Activated gamma-delta T cell treated with anti-CD3 and anti-CD28 coated beads, Interleukin-2, amount 50 U/mL, for 16 hours (primary cell): ENCODE results near the gene CSMD2.

Source experiments
- DNase-seq: peaks from one replicate; pipeline ENCODE4 v3.0.0-alpha.2; 2020; ENCODE audit warnings: low read depth

CSMD2 gene

DNA sequence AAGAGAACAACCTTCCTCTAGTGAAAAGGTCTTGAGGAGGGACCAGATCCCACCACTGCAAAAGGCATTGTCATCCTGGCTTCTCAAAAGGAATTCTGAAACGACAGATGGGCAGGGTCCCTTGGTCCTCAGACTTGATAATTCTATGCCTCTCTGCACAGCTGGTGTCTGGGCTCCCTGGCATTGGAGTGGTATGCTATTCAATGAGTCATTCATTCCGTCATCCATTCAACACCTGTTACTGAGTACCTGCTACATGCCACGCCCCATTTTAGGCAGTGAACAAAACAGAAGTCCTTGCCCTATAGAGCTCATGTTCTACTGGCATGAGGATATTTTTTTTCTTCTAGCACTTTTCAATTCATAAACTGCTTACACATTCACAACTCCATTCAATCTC lies 347.0 kb downstream of the CSMD2 start:
- no peak for DNase-seq

DNA sequence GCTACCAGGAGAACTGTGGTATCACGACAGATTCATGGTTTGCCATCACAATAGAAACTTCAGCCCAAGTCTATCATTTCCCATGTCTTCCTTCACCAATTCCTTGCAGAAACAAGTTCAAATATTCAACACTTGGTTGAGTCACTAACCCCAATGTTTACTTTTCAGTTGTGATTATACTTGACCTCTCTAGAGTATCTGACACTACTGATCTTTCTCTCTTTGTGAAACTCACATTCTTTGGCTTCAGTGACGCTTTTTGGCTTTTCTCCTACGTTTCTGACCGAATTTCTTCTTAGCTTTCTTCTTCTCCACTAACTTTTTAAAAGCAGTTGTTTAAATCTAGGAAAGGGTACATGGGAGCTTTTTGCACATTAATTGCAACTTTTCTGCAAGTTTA lies 350.0 kb downstream of the CSMD2 start:
- no peak for DNase-seq

DNA sequence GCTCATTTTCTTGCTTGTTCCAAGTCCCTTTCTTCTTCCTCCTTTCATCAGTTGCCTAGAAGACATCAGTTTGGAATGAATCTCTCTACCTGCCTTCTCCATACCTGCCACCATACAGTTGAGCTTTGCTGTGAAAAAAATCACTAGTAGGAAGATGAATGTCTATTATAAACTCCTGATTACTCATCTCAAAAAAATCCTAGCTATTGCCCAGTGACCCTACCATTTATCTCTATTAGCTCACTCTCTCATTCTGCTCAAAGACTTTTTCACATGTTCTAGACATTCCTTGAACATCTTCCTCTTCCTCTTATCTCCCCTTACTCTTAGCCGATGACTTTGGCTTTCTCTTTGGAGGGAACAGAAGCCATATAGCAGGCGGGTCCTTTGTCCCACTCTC lies 350.9 kb downstream of the CSMD2 start:
- no peak for DNase-seq

DNA sequence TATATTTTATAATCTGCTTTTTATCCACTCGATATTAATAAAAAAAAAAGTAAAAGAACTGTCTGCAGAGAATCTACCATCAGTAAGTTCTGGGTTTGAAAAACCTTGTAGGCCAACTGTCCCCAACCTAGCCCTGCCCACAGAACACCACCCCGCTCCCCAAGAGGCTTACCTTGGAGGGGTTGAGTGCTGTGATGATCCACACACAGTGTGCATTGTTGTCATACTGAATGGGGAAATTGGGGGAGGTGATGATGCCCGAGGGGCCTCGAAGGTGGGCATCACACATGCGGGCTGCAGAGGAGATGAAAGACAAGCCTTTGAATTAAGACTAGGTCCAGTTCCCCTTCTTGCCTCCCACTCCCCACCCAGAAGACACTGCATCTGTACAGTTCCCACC lies 354.5 kb downstream of the CSMD2 start:
- DNase-seq = no peak

- DNase-seq = no peak
These were observed 359.0 kb downstream of the CSMD2 start for GRCh38 chr1:33805988-33806387.

DNA sequence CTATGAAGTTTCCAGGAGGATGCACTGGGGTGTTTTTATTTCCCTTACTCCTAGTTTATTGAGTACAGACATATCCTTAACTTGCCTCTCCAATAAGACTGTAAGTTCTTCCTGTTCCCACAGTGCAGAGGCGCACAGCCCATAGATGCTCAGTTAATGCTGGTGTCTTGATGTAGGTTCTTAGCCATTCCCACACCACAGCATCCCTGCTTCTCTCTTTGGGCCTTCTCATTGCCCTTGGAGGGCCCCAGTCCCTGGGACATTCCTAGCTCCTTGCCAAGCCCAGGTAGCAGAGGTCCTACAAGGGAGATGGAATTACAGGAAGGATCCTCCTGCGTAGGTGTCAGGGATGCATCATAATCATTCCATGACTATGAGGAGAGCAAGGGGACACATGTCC lies 362.8 kb downstream of the CSMD2 start:
- DNase-seq = no peak

GRCh38 chr1:33797849-33798248 lies 367.2 kb downstream of the CSMD2 start:
- no peak for DNase-seq

DNA sequence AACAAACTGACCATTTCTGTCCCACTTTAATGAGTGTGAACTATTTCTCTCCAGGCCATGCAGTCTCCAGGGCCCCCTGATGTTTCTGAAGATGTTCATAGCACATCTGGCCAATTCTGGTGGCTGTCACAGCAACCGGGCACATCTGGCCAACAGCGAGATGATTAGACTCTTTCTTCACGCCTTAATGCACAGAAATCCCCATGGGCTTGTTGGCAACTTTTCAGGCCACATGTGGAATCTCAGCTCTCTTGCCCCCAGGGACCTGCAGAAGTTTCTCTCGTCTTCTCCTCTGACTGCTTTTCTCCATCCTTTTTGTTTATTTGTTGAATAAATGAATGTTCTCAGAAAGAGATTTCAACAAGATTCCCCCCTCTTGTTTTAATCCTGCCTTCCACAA lies 372.4 kb downstream of the CSMD2 start:
- no peak for DNase-seq

DNA sequence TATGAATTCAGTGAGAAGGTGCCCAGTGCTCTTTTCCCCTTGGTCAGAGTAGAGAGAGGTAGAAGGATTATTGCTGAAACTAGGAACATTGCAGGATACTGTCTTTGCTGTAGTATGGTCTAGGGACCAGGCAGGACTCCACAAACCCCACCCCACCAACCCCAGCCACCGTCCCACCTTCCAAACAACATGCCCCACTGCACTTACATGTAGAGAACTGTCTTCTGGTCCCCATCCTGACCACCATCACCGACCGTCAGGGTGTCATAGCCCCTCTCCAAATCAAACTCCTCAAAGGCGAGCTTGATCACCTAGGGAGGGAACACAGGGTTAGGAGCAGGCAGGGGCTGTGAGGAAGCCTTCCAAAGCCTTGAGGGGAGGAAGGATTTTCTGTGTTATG lies 372.8 kb downstream of the CSMD2 start:
- DNase-seq = no peak

GRCh38 chr1:33791251-33791650 lies 373.8 kb downstream of the CSMD2 start:
- DNase-seq = no peak

GRCh38 chr1:33790577-33790976 lies 374.5 kb downstream of the CSMD2 start:
- DNase-seq = no peak

DNA sequence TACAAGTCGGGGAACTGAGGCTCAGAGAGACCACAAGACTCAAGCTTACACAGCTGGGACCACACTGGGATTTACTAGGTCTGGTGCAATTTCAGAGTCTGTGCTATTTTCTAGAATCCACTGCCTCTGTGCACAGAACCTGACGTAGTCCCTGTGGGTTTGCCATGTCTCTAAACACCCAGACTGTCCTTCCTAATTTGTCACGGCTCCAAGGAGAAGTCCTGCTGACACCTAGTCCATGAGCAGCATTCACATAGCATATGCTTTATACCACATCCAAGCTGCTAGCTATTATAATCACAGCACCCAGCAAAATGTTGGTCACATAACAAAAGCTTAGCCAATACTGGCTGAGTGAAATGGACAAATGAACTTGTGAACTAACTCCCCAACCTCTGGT lies 380.2 kb downstream of the CSMD2 start:
- no peak for DNase-seq

DNA sequence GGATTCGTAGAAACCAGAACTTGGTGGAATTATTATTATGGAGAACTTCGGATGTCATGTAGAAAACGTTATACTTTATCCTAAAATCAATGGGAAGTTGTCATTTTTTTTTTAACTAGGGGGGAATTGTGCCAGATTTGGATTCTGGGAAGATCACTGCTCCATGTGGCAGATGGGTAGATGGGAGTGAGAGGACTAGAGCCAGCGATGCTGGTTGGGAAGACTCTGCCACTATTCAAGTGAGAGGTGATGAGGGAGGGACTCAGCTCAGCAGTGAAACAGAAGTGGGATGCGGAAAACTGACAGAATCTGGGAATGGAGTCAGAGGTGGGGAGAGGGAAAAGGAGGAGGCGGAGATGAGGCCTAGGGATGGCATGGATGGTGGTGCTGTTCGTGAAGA lies 382.3 kb downstream of the CSMD2 start:
- no peak for DNase-seq

- DNase-seq = no peak
These were observed 383.4 kb downstream of the CSMD2 start for GRCh38 chr1:33781652-33782051.

DNA sequence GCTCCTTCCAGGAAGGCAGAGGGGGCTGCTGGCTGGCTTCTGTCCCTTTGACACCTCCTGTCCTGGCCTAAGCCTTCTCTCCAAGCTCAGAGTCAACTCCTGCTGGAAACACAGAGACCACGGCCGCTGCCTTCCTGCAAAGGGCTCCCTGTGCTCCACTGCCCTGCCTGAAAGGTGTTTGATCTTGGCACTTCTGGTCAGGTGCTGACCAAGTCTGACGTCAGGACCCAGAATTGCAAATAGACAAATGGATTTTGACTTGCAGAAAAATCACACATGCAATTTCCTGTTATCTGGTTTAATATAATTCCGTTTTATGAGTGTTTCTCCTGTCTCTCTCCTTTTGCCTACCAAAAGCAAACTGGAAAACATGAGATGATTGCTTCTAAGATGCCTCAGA lies 387.7 kb downstream of the CSMD2 start:
- DNase-seq = no peak

- DNase-seq = no peak
These were observed 396.2 kb downstream of the CSMD2 start for GRCh38 chr1:33768821-33769220.

GRCh38 chr1:33768106-33768505 lies 396.9 kb downstream of the CSMD2 start:
- DNase-seq = no peak

GRCh38 chr1:33764149-33764548 lies 400.9 kb downstream of the CSMD2 start:
- DNase-seq = no peak

DNA sequence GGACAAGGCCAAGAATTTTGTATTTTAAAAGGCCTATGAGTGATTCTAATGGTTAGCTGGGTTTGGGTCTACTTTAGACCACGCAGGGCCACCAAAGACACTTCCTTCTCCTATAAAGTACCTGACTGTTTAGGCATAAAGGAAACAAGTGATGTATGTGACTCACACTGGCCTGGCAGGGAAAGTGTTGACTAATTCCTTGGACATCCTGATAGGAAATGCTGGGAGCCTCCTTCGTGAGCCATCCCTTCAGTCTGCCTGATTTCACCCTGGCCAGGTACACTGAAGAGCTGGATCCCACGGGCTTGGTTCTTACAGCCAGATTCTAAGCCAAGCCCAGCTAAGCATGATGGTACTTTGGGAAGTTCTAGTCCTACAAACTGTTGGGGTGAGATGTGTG lies 401.6 kb downstream of the CSMD2 start:
- no peak for DNase-seq

DNA sequence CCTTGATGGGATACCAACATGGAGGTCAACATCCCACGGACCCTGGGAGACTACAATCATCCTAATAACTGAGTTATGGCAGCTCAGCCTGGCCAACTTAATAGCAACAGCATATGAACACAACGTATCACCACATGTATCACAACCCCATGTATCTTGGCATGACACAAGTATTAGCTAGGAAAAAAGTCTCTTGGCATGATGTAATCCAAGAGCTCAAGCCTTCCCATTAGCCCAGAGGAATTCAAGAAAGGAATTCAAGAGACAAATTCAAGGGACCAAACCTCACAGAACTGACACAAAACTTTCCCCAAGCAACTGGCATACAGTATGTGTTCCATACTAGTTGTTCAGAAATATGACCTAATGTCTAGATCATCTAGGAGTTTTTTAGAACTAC lies 402.1 kb downstream of the CSMD2 start:
- DNase-seq = no peak

- no peak for DNase-seq
These were observed 402.8 kb downstream of the CSMD2 start for GRCh38 chr1:33762109-33762830.

GRCh38 chr1:33758698-33759097 lies 406.3 kb downstream of the CSMD2 start:
- no peak for DNase-seq

GRCh38 chr1:33753087-33753856 lies 411.8 kb downstream of the CSMD2 start:
- DNase-seq = no peak

- DNase-seq = no peak
These were observed 419.1 kb downstream of the CSMD2 start for GRCh38 chr1:33745942-33746341.
